Stimulated activated CD8-positive, alpha-beta memory T cell treated with anti-CD3 and anti-CD28 coated beads, Interleukin-7, amount 100 ng/mL, for 4 hours (primary cell): ENCODE data around the gene CSAG2.

Experiments
- DNase-seq, 2 donors: peaks; one replicate each; pipeline ENCODE4 v3.0.0-alpha.2; 2020; ENCODE audit warnings: low read depth in 2 of 2

Gene CSAG2

DNA sequence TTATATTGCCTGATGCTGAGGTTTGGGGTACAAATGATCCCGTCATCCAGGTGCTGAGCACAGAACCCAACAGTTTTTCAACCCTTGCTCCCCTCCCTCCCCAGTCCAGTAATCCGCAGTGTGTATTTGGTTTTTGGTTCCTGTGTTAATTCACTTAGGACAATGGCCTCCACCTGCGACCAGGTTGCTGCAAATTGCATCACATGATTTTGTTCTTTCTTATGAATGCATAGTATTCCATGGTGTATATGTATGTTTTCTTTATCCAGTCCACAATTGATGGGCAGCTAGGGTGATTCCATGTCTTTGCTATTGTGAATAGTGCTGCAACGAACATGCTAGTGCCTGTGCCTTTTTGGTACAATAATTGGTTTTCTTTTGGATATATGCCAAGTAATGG is 46.0 kb downstream of the CSAG2 start:
- no peak for DNase-seq

DNA sequence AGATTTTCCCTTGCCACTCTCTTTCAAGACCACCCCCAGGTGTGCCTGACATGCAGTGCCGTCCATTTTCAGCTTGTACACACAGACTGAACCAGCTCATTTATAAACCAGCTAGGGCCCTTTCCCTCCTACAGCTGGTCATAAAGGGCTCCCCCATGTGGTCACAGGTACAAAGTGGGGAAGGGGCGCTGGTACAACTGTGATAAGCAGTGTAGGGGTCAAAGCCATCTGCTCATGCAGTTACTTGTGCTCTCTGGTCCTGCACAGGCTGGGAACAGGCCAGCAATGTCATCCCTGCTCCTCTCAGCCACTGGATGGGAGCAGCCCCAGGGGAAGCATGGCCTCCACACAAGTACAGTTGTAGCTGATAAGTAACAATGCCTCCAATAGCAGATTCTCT is 50.8 kb downstream of the CSAG2 start:
- DNase-seq, result no peak
